GM19025 (cell line): ENCODE results near the gene UBE3D.
"Not testable (repeated sequence)": the region's sequence is repeated elsewhere in the genome, so short reads cannot be mapped to it uniquely, and the experiment has no call there.

ENCODE experiments used
- ATAC-seq: cut with Tn5 transposase; IDR thresholded peaks from one replicate; pipeline ENCODE4 v1.9.1; 2021; ENCODE audit warnings: mild to moderate bottlenecking, low read depth, moderate library complexity; ENCODE audit not compliant: unreplicated experiment

The UBE3D gene

DNA sequence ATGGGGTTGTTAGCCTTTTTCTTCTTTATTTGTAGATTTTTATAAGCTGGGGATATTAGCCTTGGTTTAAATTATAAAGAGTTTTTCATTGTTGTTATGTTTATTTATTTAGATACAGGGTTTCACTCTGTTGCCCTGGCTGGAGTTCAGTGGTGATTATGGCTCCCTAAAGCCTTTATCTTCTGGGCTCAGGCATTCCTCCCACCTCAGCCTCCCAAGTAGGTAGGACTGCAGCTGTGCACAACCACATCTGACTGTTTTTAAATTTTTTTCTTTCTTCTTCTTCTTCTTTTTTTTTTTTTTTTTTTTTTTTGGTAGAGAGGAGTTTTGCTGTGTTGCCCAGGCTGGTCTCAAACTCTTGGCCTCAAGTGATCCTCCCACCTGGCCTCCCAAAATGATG is 80.9 kb downstream of the UBE3D start:
- ATAC-seq = no peak

DNA sequence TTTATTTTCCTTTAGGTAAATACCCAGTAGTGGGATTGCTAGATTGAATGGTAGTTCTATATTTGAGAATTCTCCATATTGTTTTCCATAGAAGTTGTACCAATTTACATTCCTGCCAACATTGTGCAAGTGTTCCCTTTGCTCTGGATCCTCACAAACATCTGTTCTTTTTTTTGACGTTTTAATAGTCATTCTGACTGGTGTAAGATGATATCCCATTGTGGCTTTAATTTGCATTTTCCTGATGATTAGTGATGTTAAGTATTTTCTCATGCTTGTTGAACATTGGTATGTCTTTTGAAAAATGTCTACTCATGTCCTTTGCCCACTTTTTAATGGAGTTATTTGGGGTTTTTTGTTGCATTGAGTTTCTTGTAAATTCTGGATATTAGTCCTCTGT is 85.6 kb downstream of the UBE3D start:
- ATAC-seq = no peak

DNA sequence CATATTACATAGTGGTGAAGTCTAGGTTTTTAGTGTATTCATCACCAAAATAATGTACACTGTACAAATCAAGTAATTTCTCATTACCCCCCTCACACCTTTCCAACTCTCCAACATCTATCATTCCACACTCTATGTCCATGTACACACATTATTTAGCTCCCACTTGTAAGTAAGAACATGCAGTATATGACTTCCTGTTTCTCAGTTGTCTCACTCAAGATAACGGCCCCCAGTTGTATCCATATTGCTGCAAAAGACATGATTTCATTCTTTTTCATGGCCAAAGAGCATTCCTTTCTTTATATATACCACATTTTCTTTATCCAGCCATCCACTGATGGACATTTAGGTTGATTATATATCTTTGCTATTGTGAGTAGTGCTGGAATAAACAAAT is 86.0 kb downstream of the UBE3D start:
- no peak for ATAC-seq

DNA sequence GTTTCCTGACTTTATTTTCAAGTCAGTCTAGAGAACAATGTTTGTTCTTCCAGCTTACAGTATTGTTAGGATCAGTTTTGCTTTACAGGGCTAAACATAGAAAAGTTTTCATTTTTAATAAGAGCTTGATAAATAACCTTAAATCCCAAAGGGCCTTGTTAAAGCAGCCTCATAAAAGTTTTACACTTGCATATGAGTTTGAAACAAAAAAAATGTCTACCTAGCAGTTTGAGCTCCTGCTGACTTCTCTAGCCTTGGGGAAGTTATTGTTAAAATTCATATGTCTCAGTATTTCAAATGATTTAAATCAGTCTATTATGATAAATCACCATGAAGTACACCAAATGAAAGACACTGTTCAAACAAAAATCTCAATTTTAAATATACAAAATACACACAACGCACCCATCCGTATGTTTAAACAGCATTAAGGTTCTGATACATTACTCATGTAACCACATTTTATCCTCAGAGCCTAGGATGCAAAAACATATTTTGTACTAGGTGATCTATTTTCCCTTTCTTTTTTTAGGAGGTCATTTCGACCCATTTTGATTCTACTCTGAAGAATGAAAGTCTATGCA is 87.2 kb downstream of the UBE3D start:
- ATAC-seq = no peak

DNA sequence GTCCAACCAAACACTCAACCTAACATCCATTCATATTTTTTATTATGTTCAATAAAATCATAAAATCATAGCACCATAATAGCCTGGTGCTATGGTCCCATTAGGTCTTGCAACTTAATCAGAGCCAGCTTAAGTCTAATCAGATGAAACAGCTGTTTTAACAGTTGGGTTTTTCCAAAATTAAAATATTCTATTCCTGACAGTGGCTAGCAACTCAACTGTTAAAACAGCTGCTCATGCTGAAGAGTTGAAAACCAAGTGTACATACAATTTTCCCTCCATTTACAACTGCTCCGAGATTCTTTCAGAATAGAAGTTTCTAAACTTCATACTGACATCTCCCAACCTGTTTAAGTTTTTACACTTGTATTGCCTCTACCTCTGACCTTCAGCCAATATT is 89.5 kb downstream of the UBE3D start:
- no peak for ATAC-seq

DNA sequence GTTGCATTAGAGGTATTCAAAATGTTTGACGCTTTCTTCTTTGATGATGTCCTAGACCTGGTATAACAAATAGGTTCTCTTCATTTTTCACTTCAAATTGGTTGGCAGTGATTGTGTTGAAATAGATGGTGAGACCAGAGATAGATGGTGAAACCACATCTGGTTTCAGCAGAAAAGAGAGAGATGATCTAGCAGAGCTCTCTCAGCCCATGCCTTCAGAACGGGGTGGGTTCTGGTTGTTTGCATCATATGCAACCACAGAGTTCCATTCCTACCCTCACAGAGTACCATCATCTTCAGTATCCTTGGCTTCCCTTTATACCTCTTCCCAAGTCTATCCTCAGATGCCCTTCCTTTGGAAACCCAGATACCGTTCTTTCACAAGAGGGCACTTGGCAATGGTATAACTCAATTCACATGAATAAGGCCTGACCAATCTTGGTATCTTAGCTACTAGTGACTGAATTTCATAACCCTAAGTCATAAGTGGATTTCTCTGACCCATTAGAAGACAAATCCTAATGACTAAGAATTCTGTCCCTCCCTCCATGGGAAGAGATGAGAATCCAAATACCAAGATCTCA is 93.7 kb downstream of the UBE3D start:
- ATAC-seq = no peak

DNA sequence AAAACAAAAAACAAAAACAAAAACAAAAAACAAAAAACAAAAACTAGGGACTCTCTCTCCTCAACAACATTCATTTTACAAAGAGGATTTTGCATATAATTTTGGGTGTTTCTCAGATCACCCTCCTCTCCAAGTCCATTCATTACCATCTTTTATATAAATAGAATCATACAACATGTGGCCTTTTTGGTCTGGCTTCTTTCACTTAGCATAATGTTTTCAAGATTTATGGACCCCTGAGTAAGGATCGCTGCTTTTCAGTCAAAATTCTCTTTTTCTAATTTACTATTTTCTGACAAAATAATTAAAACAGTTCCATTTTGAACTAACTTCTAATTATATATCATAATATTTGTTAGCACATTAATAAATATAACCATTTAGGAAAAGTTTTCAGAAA is 94.8 kb downstream of the UBE3D start:
- no peak for ATAC-seq

DNA sequence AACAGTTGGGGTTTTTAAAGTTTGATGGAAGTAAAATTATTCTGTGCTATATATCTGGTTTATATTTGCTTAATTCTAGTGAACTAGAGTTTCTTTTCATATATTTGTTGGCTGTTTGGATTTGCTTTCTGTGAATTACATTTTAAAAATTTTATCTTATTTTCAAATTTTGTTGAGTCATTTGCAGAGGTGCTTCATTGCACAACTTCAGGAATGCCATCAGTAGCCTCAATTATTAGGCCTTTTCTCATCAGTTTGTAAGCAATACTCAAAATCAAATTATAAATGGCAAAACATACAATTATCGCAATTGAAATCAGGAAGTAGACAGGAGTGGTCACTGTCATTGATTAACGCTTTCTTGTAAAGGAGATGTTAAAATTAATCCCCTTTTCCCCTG is 96.9 kb downstream of the UBE3D start:
- no peak for ATAC-seq

DNA sequence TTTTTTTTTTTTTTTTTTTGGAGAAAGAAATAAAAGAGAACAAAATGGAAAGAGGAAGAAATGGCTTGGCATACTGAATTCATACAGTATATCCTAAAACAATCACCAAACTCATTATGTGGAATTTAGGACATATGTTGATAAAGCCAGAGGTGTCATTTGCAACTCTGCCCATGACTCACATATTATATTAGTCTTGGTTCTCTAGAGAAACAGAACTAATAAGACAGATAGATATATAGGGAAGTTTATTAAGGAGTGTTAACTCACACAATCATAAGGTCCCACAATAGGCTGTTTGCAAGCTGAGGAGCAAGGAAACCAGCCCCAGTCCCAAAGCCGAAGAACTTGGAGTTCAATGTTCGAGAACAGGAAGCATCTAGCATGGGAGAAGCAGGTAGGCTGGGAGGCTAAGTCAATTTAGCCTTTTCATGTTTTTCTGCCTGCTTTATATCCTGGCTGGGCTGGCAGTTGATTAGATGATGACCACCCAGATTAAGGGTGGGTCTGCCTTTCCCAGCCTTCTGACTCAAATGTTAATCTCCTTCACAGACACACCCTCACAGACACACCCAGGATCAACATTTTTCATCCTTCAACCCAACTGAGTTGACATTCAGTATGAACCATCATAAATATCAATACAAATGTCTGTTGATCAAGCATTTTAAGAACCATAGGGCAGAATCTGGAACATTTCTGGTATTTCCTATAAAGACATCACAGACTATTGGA is 102.3 kb downstream of the UBE3D start:
- ATAC-seq = no peak

DNA sequence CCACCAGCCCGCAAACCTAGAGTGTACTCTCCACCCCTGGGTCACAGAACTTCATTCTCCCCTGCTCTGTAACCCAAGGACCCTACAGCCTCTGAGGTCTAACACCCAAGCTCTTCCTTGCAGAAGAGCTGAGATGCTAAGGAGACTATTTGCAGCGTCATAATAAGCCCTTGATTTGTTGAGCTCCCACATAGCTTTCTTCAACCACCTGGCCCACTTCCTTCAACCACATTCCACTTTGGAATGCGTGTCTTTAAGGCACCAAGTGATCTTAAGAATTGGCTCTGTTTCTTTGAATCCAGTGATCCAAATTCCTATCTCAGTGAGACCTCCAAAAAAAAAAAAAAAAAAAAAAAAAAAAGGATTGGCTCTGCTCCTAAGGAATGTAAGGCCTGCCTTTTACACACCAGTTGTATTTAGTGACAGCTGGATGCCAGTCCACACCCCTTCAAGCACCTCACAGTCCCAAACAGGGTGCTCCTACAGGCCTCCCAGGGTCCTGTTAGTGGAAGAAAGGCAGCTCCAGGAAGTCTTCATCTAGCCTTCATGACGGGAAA is 106.2 kb downstream of the UBE3D start:
- ATAC-seq = no peak

DNA sequence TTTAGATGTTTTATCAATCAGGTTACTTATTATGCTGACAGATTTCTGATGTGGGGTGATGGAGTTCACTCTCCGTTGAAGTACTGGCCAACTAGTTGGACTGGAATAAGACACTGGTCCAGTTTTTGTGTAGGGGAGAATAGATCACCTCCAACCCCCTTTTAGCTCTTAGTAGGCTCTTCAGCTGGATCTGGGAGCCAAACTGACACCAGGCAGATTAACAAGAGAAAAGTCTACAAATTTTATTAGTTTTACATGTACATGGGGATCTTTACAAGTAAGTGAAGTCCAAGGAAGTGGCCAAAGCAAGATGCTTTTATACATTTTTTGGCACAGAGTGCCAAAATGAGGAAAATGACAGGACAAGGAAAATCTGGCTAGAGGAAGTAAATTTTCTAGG is 107.1 kb downstream of the UBE3D start:
- ATAC-seq = no peak

DNA sequence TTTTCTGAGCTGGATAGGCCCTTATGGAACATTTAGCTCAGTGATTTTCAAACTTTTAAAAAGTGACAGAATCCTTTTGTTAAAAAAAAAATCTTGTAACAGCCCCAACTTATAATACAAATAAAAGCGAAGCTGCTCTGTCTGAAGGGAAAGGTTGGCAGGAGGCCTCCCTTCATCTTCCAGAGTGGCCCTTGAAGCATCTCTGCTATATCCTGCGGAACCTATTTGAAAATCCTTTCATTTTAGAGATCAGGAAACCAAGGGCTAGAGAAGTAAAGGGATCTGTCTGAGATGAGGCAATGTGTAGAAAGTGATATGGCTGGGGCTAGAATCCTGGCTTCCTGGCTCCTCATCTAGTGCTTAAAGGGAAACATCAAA is 107.8 kb downstream of the UBE3D start:
- ATAC-seq = no peak

DNA sequence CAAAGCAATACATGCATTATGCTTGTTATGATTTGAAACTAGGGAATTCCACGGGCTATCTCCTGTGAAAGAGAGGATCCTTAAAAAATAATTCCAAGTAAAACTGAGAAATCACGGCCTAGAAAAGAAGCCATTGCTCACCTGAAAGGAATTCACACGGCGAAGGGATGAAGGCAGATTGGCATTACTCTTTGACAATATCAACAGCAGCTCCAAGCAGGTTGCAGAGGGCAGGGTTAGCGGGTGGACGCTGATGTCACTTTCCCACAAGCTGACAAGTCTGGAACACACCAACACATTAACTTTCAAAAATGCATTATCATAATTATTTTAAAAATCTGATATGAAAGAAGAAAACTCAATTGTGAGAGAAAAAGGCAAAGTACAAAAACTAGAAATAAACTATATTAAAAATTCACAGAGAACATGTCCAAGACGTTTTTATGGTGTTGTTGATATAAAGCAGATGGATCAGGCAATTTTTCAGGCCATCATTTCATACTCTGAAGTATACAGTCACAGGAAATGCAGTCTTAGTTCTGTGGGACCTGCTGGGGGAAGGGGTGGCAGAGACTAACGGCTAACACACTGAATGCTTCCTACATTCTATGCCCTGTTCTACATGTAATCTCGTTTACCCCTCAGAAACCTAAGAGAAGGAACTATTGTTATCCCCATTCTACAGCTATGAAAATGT is 108.3 kb downstream of the UBE3D start:
- no peak for ATAC-seq

DNA sequence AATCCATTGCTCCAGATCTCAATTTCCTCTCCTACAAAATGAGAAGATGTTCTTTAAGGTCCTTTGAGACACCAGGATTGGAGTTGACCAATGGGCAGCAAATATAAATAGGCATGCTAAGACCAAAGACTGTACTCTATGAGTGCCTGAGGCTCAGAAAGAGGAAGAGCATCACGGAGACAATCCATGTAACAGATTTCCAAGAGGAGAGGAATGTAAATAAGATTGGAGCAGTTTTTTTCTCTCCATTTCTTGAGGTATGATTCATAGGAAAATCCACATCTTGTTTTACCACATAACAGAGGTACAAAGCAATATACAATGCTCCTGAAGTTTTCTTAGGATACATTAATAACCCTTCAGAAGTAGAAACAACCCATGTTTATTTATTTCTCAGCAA is 109.8 kb downstream of the UBE3D start:
- ATAC-seq = no peak

DNA sequence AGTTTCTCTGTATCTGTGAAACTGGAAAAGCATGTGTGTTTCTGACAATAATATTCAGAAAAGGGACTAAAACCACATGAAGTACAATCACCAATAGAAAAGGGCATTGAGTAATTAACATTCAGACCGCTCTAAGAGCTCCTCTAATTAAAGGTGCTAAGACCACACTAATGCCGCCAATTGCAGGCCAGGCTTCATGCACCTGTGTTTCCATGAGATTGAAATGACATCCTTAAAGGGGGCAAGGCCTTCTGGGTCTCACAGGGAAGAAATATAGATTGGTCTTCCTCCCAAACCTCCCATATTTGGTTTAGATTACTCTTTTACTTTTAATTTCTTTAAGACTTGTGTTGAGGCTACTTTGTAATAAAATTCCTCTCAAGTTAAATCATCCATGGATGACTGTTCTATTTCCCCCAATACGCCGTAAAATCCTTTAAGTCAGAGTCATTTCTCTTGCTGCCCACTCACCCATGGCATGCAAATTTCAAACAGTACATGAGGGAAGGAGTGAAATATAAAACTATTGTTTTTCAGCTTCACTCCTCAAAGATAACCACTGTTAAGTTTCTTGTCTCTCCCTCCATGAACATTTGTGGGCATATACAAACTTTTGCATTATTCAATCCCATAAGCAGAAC is 110.6 kb downstream of the UBE3D start:
- no peak for ATAC-seq

DNA sequence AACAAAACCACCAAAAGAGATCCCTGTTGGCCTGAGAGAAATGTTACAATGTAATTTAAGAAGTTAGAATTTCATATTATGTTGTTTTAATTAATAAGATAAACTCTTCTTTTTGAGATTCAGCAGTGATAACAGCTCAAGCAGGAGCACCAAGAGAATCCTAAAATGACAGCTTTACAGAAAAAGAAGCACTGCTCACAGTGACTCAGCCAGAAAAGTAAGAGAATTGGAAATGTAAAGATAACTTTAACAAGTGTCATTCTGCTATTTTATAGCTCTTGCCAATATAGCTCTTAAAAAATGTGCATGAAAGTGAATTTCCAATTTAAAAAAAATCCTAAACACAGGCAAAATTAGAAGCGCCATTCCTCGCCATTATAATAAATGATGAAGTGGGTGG is 111.3 kb downstream of the UBE3D start:
- ATAC-seq = no peak

DNA sequence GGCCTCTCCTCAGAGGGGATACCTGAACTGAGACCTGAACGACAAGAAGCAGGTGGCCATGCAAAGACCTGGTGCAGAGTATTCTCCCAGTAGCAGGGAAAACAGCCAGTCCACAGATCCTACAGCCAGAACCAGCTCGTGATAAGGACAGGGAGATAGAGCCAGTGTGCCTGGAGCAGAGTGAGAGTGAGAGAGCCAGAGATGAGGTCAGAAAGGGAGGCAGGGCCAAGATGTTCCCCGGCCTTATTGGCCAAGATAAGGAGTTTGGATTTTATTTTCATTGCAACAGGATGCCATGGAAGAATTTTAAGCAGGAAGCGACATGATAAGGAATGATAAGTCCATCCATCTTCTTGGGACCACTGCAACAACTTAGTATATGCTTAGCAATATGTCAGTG is 111.8 kb downstream of the UBE3D start:
- no peak for ATAC-seq

DNA sequence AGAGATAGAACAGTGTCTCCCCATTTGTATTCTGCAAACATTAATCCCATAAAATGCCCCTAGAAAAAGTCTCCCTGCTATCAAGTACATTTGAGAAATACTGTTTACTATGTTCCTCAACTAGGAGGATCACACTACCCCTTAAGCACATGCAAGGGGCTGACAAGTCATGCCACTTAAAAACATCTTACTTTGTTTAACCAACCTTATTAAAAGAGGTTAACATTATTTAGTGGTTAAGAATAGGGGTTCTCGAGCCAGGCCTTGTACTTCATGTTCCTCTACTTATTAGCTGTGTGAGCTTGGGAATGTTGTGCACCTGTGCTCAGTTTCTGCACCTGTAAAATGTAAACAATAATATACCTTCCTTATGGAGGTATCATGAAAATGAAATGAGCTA is 113.7 kb downstream of the UBE3D start:
- ATAC-seq = no peak

DNA sequence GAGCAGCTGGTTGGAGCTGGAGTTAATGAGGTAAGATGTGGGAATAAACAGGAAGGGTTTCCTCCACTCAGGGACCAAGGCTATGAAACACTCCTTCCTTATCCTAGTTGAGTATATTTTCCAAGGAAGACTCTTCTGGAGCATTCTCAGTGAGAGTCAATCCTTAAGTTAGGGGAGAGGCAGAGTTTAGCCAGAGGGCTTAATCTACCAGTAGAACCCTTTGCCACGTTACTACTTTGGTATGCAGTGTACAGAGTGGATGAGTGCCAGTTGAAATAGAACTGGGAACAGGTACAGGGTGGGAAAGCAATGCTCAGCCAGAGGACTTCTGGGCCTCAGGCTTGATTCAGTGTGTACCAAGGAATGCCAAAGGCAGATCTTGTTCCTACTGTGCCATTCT is 114.3 kb downstream of the UBE3D start:
- ATAC-seq = no peak

DNA sequence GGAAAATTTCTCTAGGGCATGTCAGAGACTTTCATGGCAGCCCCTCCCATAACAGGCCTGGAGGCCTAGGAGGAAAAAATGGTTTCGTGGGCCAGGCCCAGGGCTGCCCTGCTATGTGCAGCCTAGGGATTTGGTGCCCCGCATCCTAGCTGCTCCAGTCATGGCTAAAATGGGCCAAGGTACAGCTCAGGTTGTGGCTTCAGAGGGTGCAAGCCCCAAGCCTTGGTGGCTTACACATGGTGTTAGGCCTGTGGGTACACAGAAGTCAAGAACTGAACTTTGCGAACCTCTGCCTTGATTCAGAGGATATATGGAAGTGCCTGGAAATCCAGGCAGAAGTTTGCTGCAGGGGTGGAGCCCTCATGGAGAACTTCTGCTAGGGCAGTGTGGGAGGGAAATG is 134.7 kb downstream of the UBE3D start:
- not testable (repeated sequence) for ATAC-seq
